GM19467 (cell line): ENCODE data around the gene HCN2.
"Not testable (repeated sequence)": the region's sequence is repeated elsewhere in the genome, so short reads cannot be mapped to it uniquely, and the experiment has no call there.

Source experiments
- ATAC-seq: cut with Tn5 transposase; IDR thresholded peaks from one replicate; pipeline ENCODE4 v1.9.1; 2021; ENCODE audit warnings: mild to moderate bottlenecking, moderate library complexity; ENCODE audit not compliant: unreplicated experiment

The HCN2 gene

GRCh38 chr19:602391-603301 lies 13.0 kb downstream of the HCN2 start:
- no peak for ATAC-seq

DNA sequence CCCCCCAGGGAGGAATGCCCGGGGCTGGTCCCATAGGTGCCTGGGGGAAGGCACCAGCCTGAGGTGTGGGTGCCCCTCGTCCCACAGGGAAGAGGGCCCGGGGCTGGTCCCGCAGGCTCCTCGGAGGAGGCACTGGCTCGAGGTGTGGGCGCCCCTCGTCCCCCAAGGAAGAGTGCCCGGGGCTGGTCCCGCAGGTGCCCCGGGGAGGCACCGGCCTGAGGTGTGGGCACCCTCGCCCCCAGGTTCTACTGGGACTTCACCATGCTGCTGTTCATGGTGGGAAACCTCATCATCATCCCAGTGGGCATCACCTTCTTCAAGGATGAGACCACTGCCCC lies 13.6 kb downstream of the HCN2 start:
- not testable (repeated sequence) for ATAC-seq

DNA sequence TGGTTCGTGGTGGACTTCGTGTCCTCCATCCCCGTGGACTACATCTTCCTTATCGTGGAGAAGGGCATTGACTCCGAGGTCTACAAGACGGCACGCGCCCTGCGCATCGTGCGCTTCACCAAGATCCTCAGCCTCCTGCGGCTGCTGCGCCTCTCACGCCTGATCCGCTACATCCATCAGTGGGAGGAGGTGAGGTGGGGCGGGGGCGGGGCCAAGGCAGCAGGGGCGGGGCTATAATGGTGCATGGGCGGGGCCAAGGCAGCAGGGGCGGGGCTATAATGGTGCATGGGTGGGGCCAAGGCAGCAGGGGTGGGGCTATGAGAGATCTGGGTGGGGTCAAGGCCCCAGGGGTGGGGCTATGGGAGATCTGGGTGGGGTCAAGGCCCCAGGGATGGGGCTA lies 14.1 kb downstream of the HCN2 start:
- ATAC-seq, result not testable (repeated sequence)

DNA sequence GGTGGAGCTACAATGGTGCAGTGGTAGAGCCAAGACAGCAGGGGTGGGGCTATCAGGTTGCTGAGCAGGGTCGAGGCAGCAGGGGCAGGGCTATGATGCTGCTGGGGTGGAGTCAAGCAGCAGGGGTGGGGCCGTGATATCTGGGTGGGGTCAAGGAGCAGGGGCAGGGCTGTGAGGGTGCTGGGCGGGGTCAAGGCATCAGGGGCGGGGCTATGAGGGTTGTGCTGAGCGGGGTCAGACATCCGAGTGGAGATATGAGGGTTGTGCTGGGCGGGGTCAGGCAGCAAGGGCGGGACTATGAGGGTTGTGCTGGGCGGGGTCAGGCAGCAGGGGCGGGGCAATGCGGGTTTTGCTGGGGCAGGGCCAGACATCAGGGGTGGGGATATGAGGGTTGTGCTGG lies 14.7 kb downstream of the HCN2 start:
- no peak for ATAC-seq

DNA sequence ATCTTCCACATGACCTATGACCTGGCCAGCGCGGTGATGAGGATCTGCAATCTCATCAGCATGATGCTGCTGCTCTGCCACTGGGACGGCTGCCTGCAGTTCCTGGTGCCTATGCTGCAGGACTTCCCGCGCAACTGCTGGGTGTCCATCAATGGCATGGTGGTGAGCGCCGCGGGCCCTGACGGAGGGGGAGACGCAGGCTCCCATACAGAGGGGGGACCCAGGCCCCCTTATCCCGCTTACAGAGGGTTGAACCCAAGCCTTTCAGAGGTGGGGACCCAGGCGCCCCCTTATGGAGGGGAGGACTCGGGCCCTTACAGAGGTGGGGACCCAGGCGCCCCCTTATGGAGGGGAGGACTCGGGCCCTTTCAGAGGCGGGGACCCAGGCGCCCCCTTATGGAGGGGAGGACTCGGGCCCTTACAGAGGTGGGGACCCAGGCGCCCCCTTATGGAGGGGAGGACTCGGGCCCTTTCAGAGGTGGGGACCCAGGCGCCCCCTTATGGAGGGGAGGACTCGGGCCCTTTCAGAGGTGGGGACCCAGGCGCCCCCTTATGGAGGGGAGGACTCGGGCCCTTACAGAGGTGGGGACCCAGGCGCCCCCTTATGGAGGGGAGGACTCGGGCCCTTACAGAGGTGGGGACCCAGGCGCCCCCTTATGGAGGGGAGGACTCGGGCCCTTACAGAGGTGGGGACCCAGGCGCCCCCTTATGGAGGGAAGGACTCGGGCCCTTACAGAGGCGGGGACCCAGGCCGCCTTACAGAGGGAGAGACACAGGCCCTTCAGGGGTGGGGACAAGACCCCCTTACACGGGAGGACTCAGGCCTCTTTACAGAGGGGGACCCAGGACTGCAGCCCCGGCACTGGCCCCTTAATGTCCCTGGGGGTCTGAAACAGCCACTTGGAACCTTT lies 15.6 kb downstream of the HCN2 start:
- not testable (repeated sequence) for ATAC-seq

- no peak for ATAC-seq
Measured at GRCh38 chr19:607301-608154, 17.8 kb downstream of the HCN2 start.

GRCh38 chr19:608155-609003 lies 18.7 kb downstream of the HCN2 start:
- no peak for ATAC-seq

- ATAC-seq, result no peak
Measured at GRCh38 chr19:609004-609346, 19.3 kb downstream of the HCN2 start.

DNA sequence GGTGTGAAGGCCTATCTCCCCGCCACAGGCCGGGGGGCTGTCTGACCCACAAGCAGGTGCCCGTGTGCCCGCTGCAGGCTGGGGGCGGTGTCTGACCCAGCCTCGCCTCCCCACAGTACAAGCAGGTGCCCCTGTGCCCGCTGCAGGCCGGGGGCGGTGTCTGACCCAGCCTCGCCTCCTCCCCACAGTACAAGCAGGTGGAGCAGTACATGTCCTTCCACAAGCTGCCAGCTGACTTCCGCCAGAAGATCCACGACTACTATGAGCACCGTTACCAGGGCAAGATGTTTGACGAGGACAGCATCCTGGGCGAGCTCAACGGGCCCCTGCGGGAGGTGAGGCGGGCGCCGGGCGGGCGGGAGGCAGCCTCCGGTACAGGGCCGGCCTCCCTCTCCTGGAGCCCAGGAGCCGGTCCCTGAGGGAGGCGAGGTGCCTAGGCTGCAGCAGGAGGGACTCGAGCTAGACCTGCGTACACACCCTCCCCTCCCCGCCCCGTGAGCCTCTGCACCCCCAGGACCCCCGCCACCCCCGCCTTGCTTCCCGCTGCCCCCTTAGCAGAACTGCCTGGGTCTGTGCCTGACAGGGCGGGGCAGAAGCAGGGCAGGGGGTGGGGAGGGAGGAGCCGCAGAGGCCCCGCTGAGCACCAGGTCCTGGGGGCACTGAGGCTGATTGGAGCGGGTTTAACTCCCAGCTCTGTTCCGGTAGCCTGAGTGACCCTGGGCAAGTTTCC lies 20.6 kb downstream of the HCN2 start:
- no peak for ATAC-seq

DNA sequence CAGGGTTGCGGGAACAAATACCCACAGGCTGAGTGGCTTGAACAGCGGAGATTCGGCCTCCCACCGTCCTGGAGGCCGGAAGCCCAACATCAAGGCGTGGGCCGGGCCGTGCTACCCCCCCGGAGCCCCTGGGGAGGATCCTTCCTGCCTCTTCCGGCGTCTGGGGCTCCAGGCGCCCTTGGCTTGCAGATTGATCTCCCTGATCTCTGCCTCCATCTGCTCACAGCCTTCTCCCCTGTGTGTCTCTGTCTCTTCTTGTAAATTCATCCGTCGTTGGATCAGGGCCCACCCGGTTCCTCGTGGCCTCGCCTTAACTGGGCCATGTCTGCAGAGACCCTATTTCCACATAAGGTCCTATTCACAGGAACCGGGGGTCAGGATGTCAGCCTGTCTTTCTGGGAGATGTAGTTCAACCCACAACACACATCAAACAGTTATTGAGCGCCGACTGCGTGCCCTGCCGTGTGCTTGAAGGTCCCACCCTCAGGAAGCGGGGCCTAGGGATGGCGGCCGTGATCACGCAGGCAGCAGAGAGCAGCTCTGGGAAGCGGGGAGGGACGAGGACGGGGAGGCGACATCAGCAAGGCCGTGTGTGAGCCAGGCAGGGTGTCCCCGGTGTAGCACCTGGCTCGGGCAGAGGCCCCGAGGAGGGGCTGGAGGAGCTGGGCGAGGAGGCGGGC lies 21.3 kb downstream of the HCN2 start:
- ATAC-seq, result no peak

DNA sequence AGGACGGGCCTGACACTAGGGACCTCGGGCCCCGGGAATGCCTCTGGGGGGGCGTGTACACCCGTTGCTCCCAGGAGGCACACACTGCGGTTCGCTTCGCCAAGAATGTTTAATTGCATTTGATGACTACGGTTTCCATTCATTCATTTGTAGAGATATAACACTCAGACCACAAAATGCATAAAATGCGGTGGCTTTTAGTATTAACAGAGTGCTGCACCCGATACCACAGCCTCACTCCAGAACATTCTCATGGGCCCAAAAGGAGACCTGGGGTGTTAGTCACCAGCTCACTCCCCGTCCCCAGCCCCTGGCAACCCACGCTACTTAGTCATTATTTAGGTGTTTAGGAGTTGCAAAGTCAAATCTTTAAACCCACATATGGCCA lies 21.8 kb downstream of the HCN2 start:
- no peak for ATAC-seq

DNA sequence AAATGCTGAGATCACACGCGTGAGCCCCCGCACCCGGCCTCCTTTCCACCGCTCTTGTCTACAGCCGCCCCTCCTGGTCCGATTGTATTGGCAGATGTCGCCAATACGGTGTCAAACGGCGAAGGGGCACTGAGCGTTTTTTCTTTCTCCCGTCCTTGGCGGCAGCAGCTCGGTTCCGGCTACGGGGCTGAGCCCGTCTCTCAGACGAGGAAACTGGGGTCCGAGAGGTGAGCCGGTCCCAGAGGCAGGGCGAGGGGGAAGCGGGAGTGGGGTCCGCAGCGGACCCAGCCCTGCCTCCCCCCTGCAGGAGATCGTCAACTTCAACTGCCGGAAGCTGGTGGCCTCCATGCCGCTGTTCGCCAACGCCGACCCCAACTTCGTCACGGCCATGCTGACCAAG lies 23.3 kb downstream of the HCN2 start:
- ATAC-seq, result no peak

- no peak for ATAC-seq
Measured at GRCh38 chr19:613732-614567, 24.3 kb downstream of the HCN2 start.

GRCh38 chr19:615619-616018 lies 25.9 kb downstream of the HCN2 start:
- ATAC-seq, result no peak

GRCh38 chr19:616062-616700 lies 26.5 kb downstream of the HCN2 start:
- ATAC-seq, result no peak

DNA sequence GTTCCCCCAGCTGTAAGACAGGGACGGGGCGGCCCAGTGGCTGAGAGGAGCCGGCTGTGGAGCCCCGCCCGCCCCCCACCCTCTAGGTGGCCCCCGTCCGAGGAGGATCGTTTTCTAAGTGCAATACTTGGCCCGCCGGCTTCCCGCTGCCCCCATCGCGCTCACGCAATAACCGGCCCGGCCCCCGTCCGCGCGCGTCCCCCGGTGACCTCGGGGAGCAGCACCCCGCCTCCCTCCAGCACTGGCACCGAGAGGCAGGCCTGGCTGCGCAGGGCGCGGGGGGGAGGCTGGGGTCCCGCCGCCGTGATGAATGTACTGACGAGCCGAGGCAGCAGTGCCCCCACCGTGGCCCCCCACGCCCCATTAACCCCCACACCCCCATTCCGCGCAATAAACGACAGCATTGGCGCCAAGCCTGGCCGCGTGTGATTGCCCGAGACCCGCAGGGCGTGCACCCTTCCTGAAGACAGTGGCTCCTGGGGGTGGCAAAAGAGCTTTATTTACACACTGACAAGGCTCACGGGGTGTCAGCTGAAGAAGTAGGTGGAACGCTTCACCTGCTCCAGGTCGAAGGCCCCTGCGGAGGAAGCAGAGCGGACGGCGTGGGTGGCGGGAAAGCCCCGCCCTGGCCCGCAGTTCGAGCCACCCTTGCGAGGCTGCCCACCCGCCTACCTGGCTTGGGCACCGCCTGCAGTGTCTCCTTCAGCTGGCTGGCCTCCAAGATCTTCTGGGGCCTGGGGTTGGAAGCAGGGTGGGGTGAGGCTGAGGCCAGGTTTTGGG lies 27.3 kb downstream of the HCN2 start:
- no peak for ATAC-seq
